ENCODE results near the gene NUP50.

NUP50 gene

GRCh38 chr22:45127866-45128265 is 35.9 kb upstream of the NUP50 start:
- H3K27me3 ChIP-seq (ENCODE audit: insufficient read depth, low read depth, severe bottlenecking): no peaks in the 10 kb centered on the region
- DNase-seq: no peak
- H3K36me3 ChIP-seq: no peaks in the 10 kb centered on the region
- H3K4me3 ChIP-seq (ENCODE audit: low read depth, low read length): no peak overlapping the region
- no peak overlapping the region for H3K27ac ChIP-seq
- no peaks in the 10 kb centered on the region for H3K9me3 ChIP-seq (ENCODE audit: severe bottlenecking)
- TF ChIP-seq CTCF (IDR thresholded peaks at IDR 0.05; ENCODE audit: low read depth, low read length): no peak

DNA sequence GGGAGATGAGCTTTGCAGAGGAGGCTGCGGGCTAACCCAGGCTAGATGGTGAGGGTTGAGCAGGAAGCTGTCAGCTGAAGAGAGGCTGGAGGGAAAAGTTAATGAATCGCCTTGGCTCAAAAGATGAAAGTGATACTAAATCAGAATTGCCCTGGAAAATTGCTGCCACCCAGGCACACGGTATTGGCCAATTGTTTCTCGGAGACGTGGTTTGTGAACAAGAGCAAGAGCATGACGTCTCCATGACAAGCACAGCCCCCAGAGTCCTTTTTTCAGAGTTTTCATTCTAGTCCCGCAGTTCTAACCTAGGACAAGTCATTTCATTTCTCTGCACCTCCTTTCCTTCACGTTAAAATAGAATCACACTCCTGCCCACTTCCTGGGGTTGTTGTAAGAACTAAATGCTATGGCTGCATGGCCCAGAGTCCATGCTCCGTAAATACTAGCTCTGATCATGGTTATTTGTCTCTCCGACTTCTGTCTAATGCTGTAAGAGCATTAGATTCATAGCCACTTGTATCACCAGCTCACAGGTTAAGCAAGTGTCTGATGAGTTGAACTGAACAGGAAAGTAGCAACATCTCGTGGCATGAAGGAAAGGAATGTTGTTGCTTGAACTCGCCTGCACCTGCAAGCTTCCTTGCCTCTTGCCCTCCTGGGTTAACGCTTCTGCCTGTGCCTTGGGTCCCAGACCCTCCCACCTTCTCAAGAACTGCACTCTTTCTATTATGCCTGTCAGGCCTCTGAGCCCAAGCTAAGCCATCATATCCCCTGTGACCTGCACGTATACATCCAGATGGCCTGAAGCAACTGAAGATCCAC is 33.8 kb upstream of the NUP50 start:
- no peak for TF ChIP-seq CTCF (IDR thresholded peaks at IDR 0.05; ENCODE audit: low read depth, low read length)
- no peaks in the 10 kb centered on the region for H3K9me3 ChIP-seq (ENCODE audit: severe bottlenecking)
- no peak overlapping the region for H3K27ac ChIP-seq
- no peaks in the 10 kb centered on the region for H3K27me3 ChIP-seq (ENCODE audit: insufficient read depth, low read depth, severe bottlenecking)
- H3K36me3 ChIP-seq: no peaks in the 10 kb centered on the region
- no peak for DNase-seq
- no peak overlapping the region for H3K4me3 ChIP-seq (ENCODE audit: low read depth, low read length)

- H3K4me3 ChIP-seq (ENCODE audit: low read depth, low read length): no peak overlapping the region
- no peak for TF ChIP-seq CTCF (IDR thresholded peaks at IDR 0.05; ENCODE audit: low read depth, low read length)
- no peaks in the 10 kb centered on the region for H3K36me3 ChIP-seq
- no peak for DNase-seq
- no peak overlapping the region for H3K27ac ChIP-seq
- H3K27me3 ChIP-seq (ENCODE audit: insufficient read depth, low read depth, severe bottlenecking): no peaks in the 10 kb centered on the region
- H3K9me3 ChIP-seq (ENCODE audit: severe bottlenecking): no peaks in the 10 kb centered on the region
Measured at GRCh38 chr22:45130891-45131290, 32.8 kb upstream of the NUP50 start.

- H3K36me3 ChIP-seq: no peaks in the 10 kb centered on the region
- no peak overlapping the region for H3K4me3 ChIP-seq (ENCODE audit: low read depth, low read length)
- no peak for TF ChIP-seq CTCF (IDR thresholded peaks at IDR 0.05; ENCODE audit: low read depth, low read length)
- no peak for DNase-seq
- no peak overlapping the region for H3K27ac ChIP-seq
- H3K27me3 ChIP-seq (ENCODE audit: insufficient read depth, low read depth, severe bottlenecking): no peaks in the 10 kb centered on the region
- no peaks in the 10 kb centered on the region for H3K9me3 ChIP-seq (ENCODE audit: severe bottlenecking)
Measured at GRCh38 chr22:45131749-45132148, 32.0 kb upstream of the NUP50 start.

- no peak for TF ChIP-seq CTCF (IDR thresholded peaks at IDR 0.05; ENCODE audit: low read depth, low read length)
- no peaks in the 10 kb centered on the region for H3K9me3 ChIP-seq (ENCODE audit: severe bottlenecking)
- H3K36me3 ChIP-seq: no peaks in the 10 kb centered on the region
- H3K4me3 ChIP-seq (ENCODE audit: low read depth, low read length): no peak overlapping the region
- no peaks in the 10 kb centered on the region for H3K27me3 ChIP-seq (ENCODE audit: insufficient read depth, low read depth, severe bottlenecking)
- no peak overlapping the region for H3K27ac ChIP-seq
- DNase-seq: no peak
Measured at GRCh38 chr22:45134313-45134712, 29.4 kb upstream of the NUP50 start.

GRCh38 chr22:45136594-45136993 is 27.1 kb upstream of the NUP50 start:
- DNase-seq: no peak
- TF ChIP-seq CTCF (IDR thresholded peaks at IDR 0.05; ENCODE audit: low read depth, low read length): no peak
- no peak overlapping the region for H3K27ac ChIP-seq

More at GRCh38 chr22:45136594-45136993, 27.1 kb upstream of the NUP50 start:
- H3K9me3 ChIP-seq (ENCODE audit: severe bottlenecking): no peaks in the 10 kb centered on the region
- no peak overlapping the region for H3K4me3 ChIP-seq (ENCODE audit: low read depth, low read length)
- no peaks in the 10 kb centered on the region for H3K27me3 ChIP-seq (ENCODE audit: insufficient read depth, low read depth, severe bottlenecking)
- H3K36me3 ChIP-seq: no peaks in the 10 kb centered on the region

Data from WERI-Rb-1 (cell line).